ENCODE data around the gene RALGAPA2. TPM values are rescaled to one million over a fixed set of nuclear protein-coding genes. Genes with fewer than 3 reads are reported as not detected.

Gene RALGAPA2
- polyA plus RNA-seq, 1 of the 3 experiments (the other 2 are of a cell fraction) = 1.0 TPM

GRCh38 chr20:20393207-20394120, 319.0 kb downstream of the RALGAPA2 start:
- Histone ChIP-seq H3K9me2 (no peaks in the 10 kb centered on the region), H3K9ac (no peak overlapping the region), H3K4me2 (no peak overlapping the region), H3K4me3 (ENCODE audit: low read depth in 2 of 2, low read length in 1 of 2) (no peak overlapping the region), H2AFZ (ENCODE audit: low read depth) (no peak overlapping the region), H3K4me1 (ENCODE audit: control insufficient read depth in 1 of 2, insufficient read depth in 2 of 2, low read depth in 1 of 2, low read length in 1 of 2) (no peaks in the 10 kb centered on the region), H3F3A (replicated peaks; ENCODE audit: insufficient read depth) (no peaks in the 10 kb centered on the region), H3K79me2 (ENCODE audit: insufficient read depth) (no peaks in the 10 kb centered on the region), H3K9me3 (no peaks in the 10 kb centered on the region), H3K36me3 (replicated peaks in 1 of 2; ENCODE audit: control insufficient read depth in 1 of 2, insufficient read depth in 2 of 2, low read length in 1 of 2) (no peaks in the 10 kb centered on the region), H4K20me1 (ENCODE audit: insufficient read depth) (no peaks in the 10 kb centered on the region), H3K27ac (ENCODE audit: low read depth in 2 of 2, low read length in 1 of 2) (no peak overlapping the region), H3K27me3 (ENCODE audit: insufficient read depth) (no peaks in the 10 kb centered on the region)
- TF ChIP-seq TEAD4 (IDR thresholded peaks at IDR 0.05; ENCODE audit: borderline replicate concordance, insufficient read depth) (no peak), JUND (IDR thresholded peaks at IDR 0.05) (no peak), MXI1 (IDR thresholded peaks at IDR 0.05; ENCODE audit: low read depth, low read length) (no peak), RFX5 (IDR thresholded peaks at IDR 0.05; ENCODE audit: low read length) (no peak)
- CTCF ChIA-PET = no interaction called here
- POLR2A ChIA-PET = no interaction called here
- 85% methylated on average over 20 of the region's 20 CpGs for WGBS (ENCODE audit: low lambda C conversion rate)
- DNase-seq = no peak

GRCh38 chr20:20391766-20392165, 320.7 kb downstream of the RALGAPA2 start:
- Histone ChIP-seq H3K4me2 (no peak overlapping the region), H3K27ac (ENCODE audit: low read depth in 2 of 2, low read length in 1 of 2) (no peak overlapping the region), H3K9me3 (no peaks in the 10 kb centered on the region), H3K9me2 (no peaks in the 10 kb centered on the region), H3K79me2 (ENCODE audit: insufficient read depth) (no peaks in the 10 kb centered on the region), H2AFZ (ENCODE audit: low read depth) (no peak overlapping the region), H4K20me1 (ENCODE audit: insufficient read depth) (no peaks in the 10 kb centered on the region), H3K36me3 (replicated peaks in 1 of 2; ENCODE audit: control insufficient read depth in 1 of 2, insufficient read depth in 2 of 2, low read length in 1 of 2) (no peaks in the 10 kb centered on the region), H3K27me3 (ENCODE audit: insufficient read depth) (no peaks in the 10 kb centered on the region), H3K9ac (no peak overlapping the region), H3K4me3 (ENCODE audit: low read depth in 2 of 2, low read length in 1 of 2) (no peak overlapping the region), H3F3A (replicated peaks; ENCODE audit: insufficient read depth) (no peaks in the 10 kb centered on the region), H3K4me1 (ENCODE audit: control insufficient read depth in 1 of 2, insufficient read depth in 2 of 2, low read depth in 1 of 2, low read length in 1 of 2) (no peaks in the 10 kb centered on the region)
- DNase-seq = no peak
- POLR2A ChIA-PET = no interaction called here
- CTCF ChIA-PET = no interaction called here
- no peak for TF ChIP-seq GABPA (IDR thresholded peaks at IDR 0.05; ENCODE audit: low read depth)
- no peak for TF ChIP-seq CHD2 (IDR thresholded peaks at IDR 0.05; ENCODE audit: low read length, partially characterized antibody)
- no peak for TF ChIP-seq TCF12 (IDR thresholded peaks at IDR 0.05)
- no peak for TF ChIP-seq REST (IDR thresholded peaks at IDR 0.05; ENCODE audit: low read depth, low read length)
- no peak for TF ChIP-seq RXRA (IDR thresholded peaks at IDR 0.05; ENCODE audit: borderline replicate concordance, low read depth)
- TF ChIP-seq ELF1 (IDR thresholded peaks at IDR 0.05) = no peak
- no peak for TF ChIP-seq NFIC (IDR thresholded peaks at IDR 0.05; ENCODE audit: borderline replicate concordance)
- no peak for TF ChIP-seq IRF3 (IDR thresholded peaks at IDR 0.05; ENCODE audit: low read depth, low read length)
- TF ChIP-seq SMC3 (IDR thresholded peaks at IDR 0.05; ENCODE audit: low read depth, low read length) = no peak
- no peak for TF ChIP-seq JUND (IDR thresholded peaks at IDR 0.05)
- WGBS (ENCODE audit: low lambda C conversion rate) = 83% methylated on average over 13 of the region's 13 CpGs
